Left kidney (tissue), 2 donors: ENCODE measurements around the gene PPARD. TPM values are rescaled to one million over a fixed set of nuclear protein-coding genes. Genes with fewer than 3 reads are reported as not detected.

Experiments used
- DNase-seq: peaks from one replicate; pipeline ENCODE4 v3.0.0-alpha.2; 2013
- polyA plus RNA-seq: library from polyadenylated mRNA; unstranded; fragments of 120-200 nt; gene quantifications from one replicate; pipeline ENCODE4 v1.2.1, GENCODE V29; 2013; ENCODE audit not compliant: insufficient read length

Gene PPARD
- polyA plus RNA-seq, 1 donor = 21.1 TPM

GRCh38 chr6:35469751-35470662 lies 127.6 kb downstream of the PPARD start:
- DNase-seq = no peak

- DNase-seq = no peak
Observed at GRCh38 chr6:35470663-35471120, 128.3 kb downstream of the PPARD start.

GRCh38 chr6:35471836-35472345 lies 129.5 kb downstream of the PPARD start:
- DNase-seq = no peak

- no peak for DNase-seq
Observed at GRCh38 chr6:35473075-35473849, 130.9 kb downstream of the PPARD start.

GRCh38 chr6:35473850-35474130 lies 131.4 kb downstream of the PPARD start:
- DNase-seq = no peak

- no peak for DNase-seq
Observed at GRCh38 chr6:35474131-35474941, 132.0 kb downstream of the PPARD start.

- no peak for DNase-seq
Observed at GRCh38 chr6:35474942-35475570, 132.7 kb downstream of the PPARD start.

GRCh38 chr6:35475573-35475972 lies 133.2 kb downstream of the PPARD start:
- DNase-seq = no peak

- no peak for DNase-seq
Observed at GRCh38 chr6:35476004-35476403, 133.6 kb downstream of the PPARD start.

GRCh38 chr6:35477028-35477427 lies 134.7 kb downstream of the PPARD start:
- no peak for DNase-seq

Other genes starting within 250 kb of the PPARD start
- 1.9 TPM for gene TCP11, start 201.2 kb upstream of the PPARD start, polyA plus RNA-seq
- gene SCUBE3, start 128.6 kb upstream of the PPARD start, polyA plus RNA-seq = 63.6 TPM
- gene ZNF76, start 82.8 kb upstream of the PPARD start, polyA plus RNA-seq = 54.6 TPM
- 3.4 TPM for gene DEF6, start 44.7 kb upstream of the PPARD start, polyA plus RNA-seq
- 10.5 TPM for gene FANCE, start 109.8 kb downstream of the PPARD start, polyA plus RNA-seq
- gene RPL10A, start 125.8 kb downstream of the PPARD start, polyA plus RNA-seq = 1,859 TPM
- 43.7 TPM for gene TEAD3, start 154.5 kb downstream of the PPARD start, polyA plus RNA-seq
- 1.7 TPM for gene TULP1, start 170.3 kb downstream of the PPARD start, polyA plus RNA-seq